Progenitor cell of endocrine pancreas (in vitro differentiated cells): Measurements from ENCODE around the gene ARID1B. TPM values are rescaled to one million over a fixed set of nuclear protein-coding genes. Genes with fewer than 3 reads are reported as not detected.
"Not testable (repeated sequence)": the region's sequence is repeated elsewhere in the genome, so short reads cannot be mapped to it uniquely, and the experiment has no call there.

Source experiments
- DNase-seq: peaks from one replicate; pipeline ENCODE4 v3.0.0; 2021; ENCODE audit warnings: low spot score; ENCODE audit not compliant: unreplicated experiment
- H3K27ac Mint-ChIP-seq: 2 replicates; pipeline ENCODE4 v1.8.0; 2021; ENCODE audit warnings: mild to moderate bottlenecking, moderate library complexity, mixed read lengths
- H3K27me3 Mint-ChIP-seq: 2 replicates; pipeline ENCODE4 v1.8.0; 2021; ENCODE audit warnings: mixed read lengths
- H3K36me3 Mint-ChIP-seq: 2 replicates; pipeline ENCODE4 v1.8.0; 2022; ENCODE audit warnings: mixed read lengths; ENCODE audit not compliant: insufficient read depth
- H3K4me1 Mint-ChIP-seq: 2 replicates; pipeline ENCODE4 v1.8.0; 2021; ENCODE audit warnings: low read depth, mixed read lengths
- H3K4me3 Mint-ChIP-seq: 2 replicates; pipeline ENCODE4 v1.8.0; 2021; ENCODE audit warnings: low read depth, mild to moderate bottlenecking, moderate library complexity, mixed read lengths
- H3K9me3 Mint-ChIP-seq: 2 replicates; pipeline ENCODE4 v1.8.0; 2021; ENCODE audit warnings: low read depth, mixed read lengths
- CTCF ChIP-seq: fragments of 200-600 bp; sonication (generic); IDR thresholded peaks from one replicate; pipeline ENCODE4 v1.5.0; 2021; ENCODE audit warnings: antibody characterized with exemption, mild to moderate bottlenecking; ENCODE audit not compliant: unreplicated experiment
- total RNA-seq: library from RNA; stranded (reverse); gene quantifications from 2 replicates; pipeline ENCODE4 v1.2.1, GENCODE V29; 2021

ARID1B gene
- total RNA-seq, 1 donor from 2014 or later = 152 TPM

DNA sequence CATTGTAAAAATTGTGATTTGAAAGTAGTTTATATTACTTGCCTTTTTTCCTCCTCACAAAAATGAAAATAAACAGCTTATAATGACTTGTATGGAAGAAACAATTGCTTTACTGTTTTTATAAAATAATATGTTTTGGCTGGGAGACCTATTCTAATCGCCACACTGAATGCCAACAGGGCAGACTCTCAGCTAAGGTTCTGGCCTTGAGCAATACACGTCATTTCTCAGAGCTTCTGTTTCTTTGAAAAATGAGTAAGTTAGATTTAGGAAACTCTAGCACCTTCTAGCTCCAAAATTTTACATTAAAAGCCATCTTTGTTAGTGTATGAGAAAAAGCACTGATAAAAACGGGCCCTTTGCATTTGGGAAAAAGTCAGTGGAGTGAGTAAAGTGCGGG, 166.6 kb downstream of the ARID1B start:
- Mint-ChIP-seq H3K9me3 (no peaks in the 10 kb centered on the region), H3K4me3 (no peak overlapping the region), H3K27me3 (no peaks in the 10 kb centered on the region), H3K36me3 (peaks cover 1% of the 10 kb centered on the region), H3K4me1 (peaks cover 25% of the 10 kb centered on the region), H3K27ac (no peak overlapping the region)
- no peak for DNase-seq
- TF ChIP-seq CTCF = no peak

DNA sequence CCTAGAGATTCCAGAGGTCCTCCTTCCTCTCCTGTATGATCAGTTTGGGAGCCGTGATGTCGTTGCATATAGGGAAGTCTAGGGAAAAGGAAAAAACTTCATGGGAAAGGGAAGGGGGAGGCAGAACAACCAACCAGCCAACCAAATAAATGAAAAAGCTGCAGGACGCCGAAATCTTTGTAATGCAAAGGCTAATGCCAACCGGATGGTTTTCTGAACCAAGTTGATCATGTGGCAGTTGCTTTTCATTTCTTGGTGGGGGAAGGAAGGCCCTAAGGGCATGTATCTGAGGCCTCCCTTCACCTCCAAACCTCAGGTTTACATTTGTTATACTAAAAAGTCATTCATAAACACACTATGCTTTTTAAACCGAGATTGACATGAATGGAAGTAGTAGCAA, 167.2 kb downstream of the ARID1B start:
- no peak for TF ChIP-seq CTCF
- no peak for DNase-seq
- no peak overlapping the region for H3K4me3 Mint-ChIP-seq

GRCh38 chr6:156945789-156946172, 168.6 kb downstream of the ARID1B start:
- not testable (repeated sequence) for H3K9me3 Mint-ChIP-seq, H3K27me3 Mint-ChIP-seq, DNase-seq, H3K27ac Mint-ChIP-seq, H3K36me3 Mint-ChIP-seq, H3K4me3 Mint-ChIP-seq
- H3K4me1 Mint-ChIP-seq = peaks cover 17% of the 10 kb centered on the region

More for the DNA sequence above, 167.2 kb downstream of the ARID1B start:
- no peak overlapping the region for H3K27ac Mint-ChIP-seq
- H3K27me3 Mint-ChIP-seq = no peaks in the 10 kb centered on the region
- peaks cover 27% of the 10 kb centered on the region for H3K4me1 Mint-ChIP-seq
- H3K9me3 Mint-ChIP-seq = no peaks in the 10 kb centered on the region
- peaks cover 1% of the 10 kb centered on the region for H3K36me3 Mint-ChIP-seq

- Mint-ChIP-seq H3K4me1 (peaks cover 14% of the 10 kb centered on the region), H3K27me3 (no peaks in the 10 kb centered on the region), H3K36me3 (peaks cover 1% of the 10 kb centered on the region), H3K4me3 (no peak overlapping the region), H3K9me3 (no peaks in the 10 kb centered on the region), H3K27ac (no peak overlapping the region)
- no peak for TF ChIP-seq CTCF
- DNase-seq = no peak
Measured at GRCh38 chr6:156946370-156946936, 169.3 kb downstream of the ARID1B start.

GRCh38 chr6:156948277-156948676, 171.1 kb downstream of the ARID1B start:
- DNase-seq = no peak
- no peak overlapping the region for H3K27ac Mint-ChIP-seq
- no peaks in the 10 kb centered on the region for H3K27me3 Mint-ChIP-seq
- H3K9me3 Mint-ChIP-seq = no peaks in the 10 kb centered on the region
- H3K4me3 Mint-ChIP-seq = no peak overlapping the region
- TF ChIP-seq CTCF = no peak
- peaks cover 22% of the 10 kb centered on the region for H3K4me1 Mint-ChIP-seq
- H3K36me3 Mint-ChIP-seq = peaks cover 1% of the 10 kb centered on the region

DNA sequence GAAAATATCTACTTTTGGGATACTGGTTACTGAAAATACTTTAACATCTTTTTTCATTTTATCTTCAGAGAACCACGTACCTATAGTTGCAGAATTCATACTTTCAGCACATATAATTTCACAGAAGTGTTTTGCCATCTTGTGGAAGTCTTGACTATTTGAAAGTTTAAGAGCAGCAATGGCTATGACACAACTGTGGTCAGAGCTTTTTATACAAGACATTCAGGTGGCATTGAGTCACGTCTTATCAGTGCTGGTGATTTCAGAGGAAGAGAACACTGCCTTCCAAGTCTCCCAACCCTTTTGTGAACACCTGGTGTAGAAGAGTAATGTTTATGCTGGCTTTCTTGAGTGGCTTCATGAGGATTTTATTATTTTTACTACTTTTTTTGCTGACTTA, 171.6 kb downstream of the ARID1B start:
- H3K4me3 Mint-ChIP-seq = no peak overlapping the region
- DNase-seq = no peak

More for the DNA sequence above, 171.6 kb downstream of the ARID1B start:
- no peaks in the 10 kb centered on the region for H3K9me3 Mint-ChIP-seq
- no peaks in the 10 kb centered on the region for H3K27me3 Mint-ChIP-seq
- H3K4me1 Mint-ChIP-seq = peaks cover 27% of the 10 kb centered on the region
- H3K27ac Mint-ChIP-seq = peak overlapping the region; percentile 37
- no peak for TF ChIP-seq CTCF
- peaks cover 1% of the 10 kb centered on the region for H3K36me3 Mint-ChIP-seq
